Liver (tissue), 3 donors: ENCODE measurements around the gene GIPR.

ENCODE experiments used
- EGR1 ChIP-seq, 2 donors: IDR thresholded peaks; 2 replicates each; pipeline ENCODE4 v1.6.1; 2016 to 2018; ENCODE audit warnings: antibody characterized with exemption in 2 of 2, low read depth in 2 of 2
- GABPA ChIP-seq, 2 donors: IDR thresholded peaks in 1 of 2; conservative IDR thresholded peaks in 1 of 2; 2 replicates each; pipeline ENCODE4 v1.6.1; 2016; ENCODE audit warnings: antibody characterized with exemption in 2 of 2, mild to moderate bottlenecking in 1 of 2, moderate library complexity in 1 of 2
- MAX ChIP-seq: IDR thresholded peaks from 2 replicates; pipeline ENCODE4 v1.6.1; 2016; ENCODE audit warnings: antibody characterized with exemption
- REST ChIP-seq: IDR thresholded peaks from 2 replicates; pipeline ENCODE4 v1.6.1; 2016; ENCODE audit warnings: antibody characterized with exemption, mild to moderate bottlenecking
- RXRA ChIP-seq, 2 donors: IDR thresholded peaks; 2 replicates each; pipeline ENCODE4 v1.6.1; 2017 to 2018; ENCODE audit warnings: antibody characterized with exemption in 2 of 2, mild to moderate bottlenecking in 1 of 2
- SP1 ChIP-seq: IDR thresholded peaks from 2 replicates; pipeline ENCODE4 v1.6.1; 2018; ENCODE audit warnings: antibody characterized with exemption, mild to moderate bottlenecking
- TAF1 ChIP-seq: conservative IDR thresholded peaks from 2 replicates; pipeline ENCODE4 v1.6.1; 2016; ENCODE audit warnings: antibody characterized with exemption, mild to moderate bottlenecking
- TF ChIP-seq, protein P1 (sequence below): fragments of 150-350 bp; IDR thresholded peaks from 2 replicates; pipeline ENCODE4 v1.5.1; 2017; ENCODE audit warnings: improper control_type of control experiment, low read depth, low read length; ENCODE audit not compliant: missing input control
- donor health status: healthy.
- donor health status: healthy.

DNA sequence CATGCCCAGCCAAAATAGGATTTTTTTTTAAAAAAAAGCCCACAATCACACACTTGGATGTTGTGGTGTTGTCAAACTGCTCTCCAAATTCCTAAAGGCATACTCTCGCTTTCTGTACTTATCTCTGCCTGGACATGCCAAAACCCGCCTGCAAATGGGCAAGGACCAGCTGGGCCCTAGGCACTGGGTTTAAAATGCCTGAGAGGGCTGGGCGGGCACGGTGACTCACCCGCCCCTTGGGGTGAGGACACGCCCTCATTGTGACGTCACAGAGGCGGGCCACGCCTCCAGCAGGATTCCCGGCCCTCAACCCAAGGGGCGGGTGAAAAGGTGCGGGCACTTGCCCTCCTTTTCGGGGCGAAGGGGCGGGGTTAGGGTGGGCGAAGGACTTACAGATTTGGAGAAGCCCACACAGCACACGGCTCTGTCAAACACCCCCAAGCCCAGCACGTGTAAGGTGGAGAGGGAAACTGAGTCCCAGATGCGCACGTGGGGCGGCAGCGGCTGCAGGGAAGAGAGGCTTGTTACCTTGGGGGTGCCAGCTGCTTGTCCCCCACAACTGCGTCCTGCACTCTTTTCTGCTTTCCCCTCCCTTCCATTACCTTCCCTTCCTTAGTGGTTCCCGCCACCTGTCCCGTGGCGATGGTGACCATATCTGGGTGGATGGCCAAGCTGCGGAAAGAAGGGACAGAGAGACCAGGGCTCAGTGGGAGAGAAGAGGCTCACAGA lies 35.4 kb upstream of the GIPR start:
- no peak for TF ChIP-seq GABPA (IDR thresholded peaks at IDR 0.05 in 1 of 2, conservative IDR thresholded peaks at IDR 0.05 in 1 of 2)
- TF ChIP-seq, protein P1, sequence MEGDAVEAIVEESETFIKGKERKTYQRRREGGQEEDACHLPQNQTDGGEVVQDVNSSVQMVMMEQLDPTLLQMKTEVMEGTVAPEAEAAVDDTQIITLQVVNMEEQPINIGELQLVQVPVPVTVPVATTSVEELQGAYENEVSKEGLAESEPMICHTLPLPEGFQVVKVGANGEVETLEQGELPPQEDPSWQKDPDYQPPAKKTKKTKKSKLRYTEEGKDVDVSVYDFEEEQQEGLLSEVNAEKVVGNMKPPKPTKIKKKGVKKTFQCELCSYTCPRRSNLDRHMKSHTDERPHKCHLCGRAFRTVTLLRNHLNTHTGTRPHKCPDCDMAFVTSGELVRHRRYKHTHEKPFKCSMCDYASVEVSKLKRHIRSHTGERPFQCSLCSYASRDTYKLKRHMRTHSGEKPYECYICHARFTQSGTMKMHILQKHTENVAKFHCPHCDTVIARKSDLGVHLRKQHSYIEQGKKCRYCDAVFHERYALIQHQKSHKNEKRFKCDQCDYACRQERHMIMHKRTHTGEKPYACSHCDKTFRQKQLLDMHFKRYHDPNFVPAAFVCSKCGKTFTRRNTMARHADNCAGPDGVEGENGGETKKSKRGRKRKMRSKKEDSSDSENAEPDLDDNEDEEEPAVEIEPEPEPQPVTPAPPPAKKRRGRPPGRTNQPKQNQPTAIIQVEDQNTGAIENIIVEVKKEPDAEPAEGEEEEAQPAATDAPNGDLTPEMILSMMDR = no peak
- TF ChIP-seq RXRA (IDR thresholded peaks at IDR 0.05) = no peak
- no peak for TF ChIP-seq REST
- no peak for TF ChIP-seq SP1
- TF ChIP-seq MAX = no peak
- no peak for TF ChIP-seq TAF1
- TF ChIP-seq EGR1 (IDR thresholded peaks at IDR 0.05; ENCODE audit: low read depth in 2 of 2) = no peak
